Cerebellar cortex (tissue), 1 donor: ENCODE data around the gene MFNG.

Experiments used
- DNase-seq: peaks from one replicate; pipeline ENCODE4 v3.0.0-alpha.2; 2015; ENCODE audit warnings: low spot score

MFNG gene

GRCh38 chr22:37445501-37445900 lies 40.7 kb downstream of the MFNG start:
- DNase-seq = no peak

- DNase-seq = no peak
Observed at GRCh38 chr22:37443977-37444376, 42.2 kb downstream of the MFNG start.

- no peak for DNase-seq
Observed at GRCh38 chr22:37443086-37443485, 43.1 kb downstream of the MFNG start.

GRCh38 chr22:37442537-37442936 lies 43.6 kb downstream of the MFNG start:
- no peak for DNase-seq

- DNase-seq = no peak
Observed at GRCh38 chr22:37442135-37442534, 44.0 kb downstream of the MFNG start.

- no peak for DNase-seq
Observed at GRCh38 chr22:37440875-37441274, 45.3 kb downstream of the MFNG start.

- no peak for DNase-seq
Observed at GRCh38 chr22:37439347-37439746, 46.8 kb downstream of the MFNG start.

GRCh38 chr22:37435970-37436603 lies 50.1 kb downstream of the MFNG start:
- DNase-seq = no peak

- no peak for DNase-seq
Observed at GRCh38 chr22:37433786-37434185, 52.4 kb downstream of the MFNG start.

GRCh38 chr22:37432708-37433054 lies 53.5 kb downstream of the MFNG start:
- DNase-seq = no peak

- DNase-seq = no peak
Observed at GRCh38 chr22:37431801-37432707, 54.1 kb downstream of the MFNG start.

- DNase-seq = no peak
Observed at GRCh38 chr22:37431366-37431765, 54.8 kb downstream of the MFNG start.

GRCh38 chr22:37430941-37431340 lies 55.2 kb downstream of the MFNG start:
- no peak for DNase-seq

GRCh38 chr22:37428649-37429586 lies 57.3 kb downstream of the MFNG start:
- DNase-seq = peak; percentile 71

GRCh38 chr22:37427711-37428635 lies 58.2 kb downstream of the MFNG start:
- DNase-seq = no peak

GRCh38 chr22:37427135-37427710 lies 59.0 kb downstream of the MFNG start, which contains the start of gene ELFN2:
ELFN2 (minus strand) TSS chr22:37427479; CDS start chr22:37375534, 51,945 bp downstream.
- no peak for DNase-seq

- no peak for DNase-seq
Observed at GRCh38 chr22:37426706-37427134, 59.5 kb downstream of the MFNG start.

- no peak for DNase-seq
Observed at GRCh38 chr22:37425800-37426705, 60.1 kb downstream of the MFNG start.

GRCh38 chr22:37425369-37425768 lies 60.8 kb downstream of the MFNG start:
- DNase-seq = no peak

- no peak for DNase-seq
Observed at GRCh38 chr22:37423283-37423682, 62.9 kb downstream of the MFNG start.
